ENCODE measurements around the gene TUBG1. TPM values are rescaled to one million over a fixed set of nuclear protein-coding genes. Genes with fewer than 3 reads are reported as not detected.
A peak's percentile ranks its signal among the peaks of the same experiment; 100 is the strongest.

Gene TUBG1
- polyA plus RNA-seq, 1 of the 3 experiments (the other 2 are of a cell fraction) = 145 TPM

GRCh38 chr17:42607769-42608168 lies 1.7 kb upstream of the TUBG1 start:
- no peaks in the 10 kb centered on the region for H3K9me2 ChIP-seq
- WGBS (ENCODE audit: low lambda C conversion rate) = 61% methylated on average over 3 of the region's 3 CpGs
- H3F3A ChIP-seq (replicated peaks; ENCODE audit: insufficient read depth) = peaks cover 12% of the 10 kb centered on the region
- peaks cover 10 to 21% of the 10 kb centered on the region in 2 experiments for H3K36me3 ChIP-seq (replicated peaks in 1 of 2; ENCODE audit: control insufficient read depth in 1 of 2, insufficient read depth in 2 of 2, low read length in 1 of 2)
- peaks cover 0 to 6% of the 10 kb centered on the region in 2 experiments; a peak in 2 of 4 replicates for H3K4me1 ChIP-seq (ENCODE audit: control insufficient read depth in 1 of 2, insufficient read depth in 2 of 2, low read depth in 1 of 2, low read length in 1 of 2)
- DNase-seq = no peak
- peaks cover 78% of the 10 kb centered on the region for H3K79me2 ChIP-seq (ENCODE audit: insufficient read depth)
- TF ChIP-seq FOXM1 (IDR thresholded peaks at IDR 0.05; ENCODE audit: low read depth) = no peak
- no peak for TF ChIP-seq RXRA (IDR thresholded peaks at IDR 0.05; ENCODE audit: borderline replicate concordance, low read depth)
- TF ChIP-seq POLR2AphosphoS5 (IDR thresholded peaks at IDR 0.05; ENCODE audit: low read depth, low read length) = no peak
- no peak for TF ChIP-seq GABPA (IDR thresholded peaks at IDR 0.05; ENCODE audit: low read depth)
- TF ChIP-seq YY1 (IDR thresholded peaks at IDR 0.05; ENCODE audit: low read depth) = no peak
- TF ChIP-seq RCOR1 (IDR thresholded peaks at IDR 0.05; ENCODE audit: low read length) = no peak
- no peak for TF ChIP-seq USF2 (IDR thresholded peaks at IDR 0.05; ENCODE audit: borderline replicate concordance, low read depth, low read length)
- no peak for TF ChIP-seq TAF1 (IDR thresholded peaks at IDR 0.05; ENCODE audit: borderline replicate concordance, low read depth, low read length)
- no peak for TF ChIP-seq JUND (IDR thresholded peaks at IDR 0.05)
- TF ChIP-seq IRF3 (IDR thresholded peaks at IDR 0.05; ENCODE audit: low read depth, low read length) = no peak
- no peak overlapping the region; a peak in 1 of 4 replicates for H3K27ac ChIP-seq (ENCODE audit: low read depth in 2 of 2, low read length in 1 of 2)
- H4K20me1 ChIP-seq (ENCODE audit: insufficient read depth) = peaks cover 47% of the 10 kb centered on the region
- CTCF ChIA-PET = interaction anchor here (0.6 to 4.8 kb wide), 9 partner anchors 9 to 156 kb away, joined by 3 to 48 read pairs (median 6); partner anchors contain the start of genes CCR10, PLEKHH3 and PSMC3IP
- H3K4me3 ChIP-seq (ENCODE audit: low read depth in 2 of 2, low read length in 1 of 2) = peak overlapping the region; percentile 56 to 99
- no peak overlapping the region for H2AFZ ChIP-seq (ENCODE audit: low read depth)
- POLR2A ChIA-PET = interaction anchor here (1.7 to 2.8 kb wide), 4 partner anchors 8 to 71 kb away, joined by 4 to 16 read pairs (median 13); partner anchors contain the start of gene PSMC3IP
- no peaks in the 10 kb centered on the region for H3K9me3 ChIP-seq
- H3K27me3 ChIP-seq (ENCODE audit: insufficient read depth) = no peaks in the 10 kb centered on the region
- peak overlapping the region; percentile 97 for H3K4me2 ChIP-seq
- peak overlapping the region; percentile 89 for H3K9ac ChIP-seq

- Histone ChIP-seq H3K79me2 (ENCODE audit: insufficient read depth) (peaks cover 70% of the 10 kb centered on the region), H3K4me1 (ENCODE audit: control insufficient read depth in 1 of 2, insufficient read depth in 2 of 2, low read depth in 1 of 2, low read length in 1 of 2) (peaks cover 0 to 6% of the 10 kb centered on the region in 2 experiments; a peak in 2 of 4 replicates), H3K9ac (peak overlapping the region; percentile 89), H2AFZ (ENCODE audit: low read depth) (peak overlapping the region; percentile 84), H3K9me3 (no peaks in the 10 kb centered on the region), H3K4me2 (peak overlapping the region; percentile 97), H3F3A (replicated peaks; ENCODE audit: insufficient read depth) (peaks cover 12% of the 10 kb centered on the region), H3K27me3 (ENCODE audit: insufficient read depth) (no peaks in the 10 kb centered on the region), H3K4me3 (ENCODE audit: low read depth in 2 of 2, low read length in 1 of 2) (peak overlapping the region; percentile 56 to 99), H3K27ac (ENCODE audit: low read depth in 2 of 2, low read length in 1 of 2) (peak overlapping the region; percentile 80), H4K20me1 (ENCODE audit: insufficient read depth) (peaks cover 39% of the 10 kb centered on the region), H3K9me2 (no peaks in the 10 kb centered on the region), H3K36me3 (replicated peaks in 1 of 2; ENCODE audit: control insufficient read depth in 1 of 2, insufficient read depth in 2 of 2, low read length in 1 of 2) (peaks cover 16 to 24% of the 10 kb centered on the region in 2 experiments)
- no peak for DNase-seq
- ChIA-PET CTCF (interaction anchor here (0.7 to 4.8 kb wide), 11 partner anchors 10 to 155 kb away, joined by 3 to 48 read pairs (median 6); partner anchors contain the start of genes CCR10, PLEKHH3 and PSMC3IP), POLR2A (interaction anchor here (1.5 to 2.8 kb wide), 7 partner anchors 9 to 72 kb away, joined by 4 to 16 read pairs (median 11); partner anchors contain the start of genes PLEKHH3 and PSMC3IP)
- under 1% methylated on average over 29 of the region's 30 CpGs for WGBS (ENCODE audit: low lambda C conversion rate)
- TF ChIP-seq SMC3 (IDR thresholded peaks at IDR 0.05; ENCODE audit: low read depth, low read length) (no peak), NFIC (IDR thresholded peaks at IDR 0.05; ENCODE audit: borderline replicate concordance) (no peak), YY1 (IDR thresholded peaks at IDR 0.05; ENCODE audit: low read depth) (no peak), TAF1 (IDR thresholded peaks at IDR 0.05; ENCODE audit: borderline replicate concordance, low read depth, low read length) (no peak), RAD21 (IDR thresholded peaks at IDR 0.05; ENCODE audit: low read length) (no peak), USF2 (IDR thresholded peaks at IDR 0.05; ENCODE audit: borderline replicate concordance, low read depth, low read length) (no peak), EZH2phosphoT487 (IDR thresholded peaks at IDR 0.05; ENCODE audit: borderline replicate concordance, low read depth) (no peak), REST (IDR thresholded peaks at IDR 0.05; ENCODE audit: low read depth, low read length) (no peak), ELF1 (IDR thresholded peaks at IDR 0.05) (no peak), MAX (IDR thresholded peaks at IDR 0.05; ENCODE audit: low read depth) (no peak)
Observed at GRCh38 chr17:42608305-42609181, 940 bp upstream of the TUBG1 start.

Measured in SK-N-SH (cell line).